Activated CD8-positive, alpha-beta memory T cell treated with anti-CD3 and anti-CD28 coated beads, Interleukin-2, amount 50 U/mL, for 24 hours (primary cell): ENCODE data around the gene MST1R.

Experiments
- DNase-seq: peaks from one replicate; pipeline ENCODE4 v3.0.0-alpha.2; 2020; ENCODE audit errors: extremely low read depth

Gene MST1R

GRCh38 chr3:49840388-49840787, 63.3 kb downstream of the MST1R start:
- no peak for DNase-seq

GRCh38 chr3:49839193-49839809, 64.4 kb downstream of the MST1R start:
- DNase-seq = peak; percentile 49
